Eye (tissue), 1 donor: ENCODE measurements around the gene KDM6B.
A peak's percentile ranks its signal among the peaks of the same experiment; 100 is the strongest.

Experiments
- DNase-seq: peaks from one replicate; pipeline ENCODE4 v3.0.0-alpha.2; 2015

KDM6B gene

GRCh38 chr17:7824021-7824924, 9.7 kb upstream of the KDM6B start:
- DNase-seq: no peak

GRCh38 chr17:7825206-7825990, 8.6 kb upstream of the KDM6B start:
- DNase-seq: peak; percentile 78

GRCh38 chr17:7830616-7831015, 3.4 kb upstream of the KDM6B start:
- DNase-seq: no peak

- no peak for DNase-seq
Measured at GRCh38 chr17:7831233-7831632, 2.8 kb upstream of the KDM6B start.

GRCh38 chr17:7832431-7832830, 1.6 kb upstream of the KDM6B start:
- no peak for DNase-seq

GRCh38 chr17:7833011-7833794, 814 bp upstream of the KDM6B start:
- no peak for DNase-seq

GRCh38 chr17:7834542-7834956, 532 bp downstream of the KDM6B start:
- DNase-seq: peak; percentile 78

GRCh38 chr17:7834957-7835813, 1.2 kb downstream of the KDM6B start:
- peak; percentile 99 for DNase-seq

GRCh38 chr17:7835814-7836595, 2.0 kb downstream of the KDM6B start:
- DNase-seq: peak; percentile 86

- DNase-seq: peak; percentile 99
Measured at GRCh38 chr17:7836596-7837407, 2.8 kb downstream of the KDM6B start.

GRCh38 chr17:7837408-7838088, 3.5 kb downstream of the KDM6B start:
- DNase-seq: peak; percentile 63

GRCh38 chr17:7838090-7839075, 4.4 kb downstream of the KDM6B start:
- peak; percentile 88 for DNase-seq

GRCh38 chr17:7839190-7839875, 5.3 kb downstream of the KDM6B start:
- DNase-seq: no peak

GRCh38 chr17:7839876-7840261, 5.9 kb downstream of the KDM6B start:
- no peak for DNase-seq

- DNase-seq: no peak
Measured at GRCh38 chr17:7840441-7840840, 6.4 kb downstream of the KDM6B start.

GRCh38 chr17:7840875-7841274, 6.9 kb downstream of the KDM6B start:
- no peak for DNase-seq

- peak; percentile 82 for DNase-seq
Measured at GRCh38 chr17:7841396-7841914, 7.4 kb downstream of the KDM6B start.
